HepG2 (cell line): Measurements from ENCODE around the gene AGER. TPM values are rescaled to one million over a fixed set of nuclear protein-coding genes. Genes with fewer than 3 reads are reported as not detected.

Experiments
- FOXC1 ChIP-seq: sonication (generic); formaldehyde crosslinking; IDR thresholded peaks from 2 replicates; pipeline ENCODE4 v1.8.0; 2022; ENCODE audit warnings: mild to moderate bottlenecking, missing genetic modification reagents, borderline replicate concordance
- KLF15 ChIP-seq: sonication (generic); formaldehyde crosslinking; IDR thresholded peaks from 2 replicates; pipeline ENCODE4 v1.8.1; 2023; ENCODE audit warnings: borderline replicate concordance, mild to moderate bottlenecking, inconsistent platforms, missing genetic modification reagents, mixed read lengths
- NR1H2 ChIP-seq: sonication (generic); formaldehyde crosslinking; IDR thresholded peaks from 2 replicates; pipeline ENCODE4 v1.8.1; 2022; ENCODE audit warnings: low read depth, missing genetic modification reagents, borderline replicate concordance
- PHF5A ChIP-seq: IDR thresholded peaks from one replicate; pipeline ENCODE4 v1.6.1; 2018; ENCODE audit warnings: low read depth, missing genetic modification reagents; ENCODE audit not compliant: unreplicated experiment
- RCOR2 ChIP-seq: IDR thresholded peaks from 2 replicates; pipeline ENCODE4 v1.6.1; 2016; ENCODE audit warnings: missing biosample characterization, missing genetic modification reagents
- SMAD1 ChIP-seq: sonication (generic); formaldehyde crosslinking; IDR thresholded peaks from 2 replicates; pipeline ENCODE4 v1.4.0; 2020; ENCODE audit warnings: missing genetic modification reagents, low read depth, mild to moderate bottlenecking, borderline replicate concordance
- ZBTB1 ChIP-seq: sonication (generic); formaldehyde crosslinking; IDR thresholded peaks from 2 replicates; pipeline ENCODE4 v1.4.0; 2020; ENCODE audit warnings: missing genetic modification reagents, borderline replicate concordance
- ZNF234 ChIP-seq: sonication (generic); formaldehyde crosslinking; conservative IDR thresholded peaks from 2 replicates; pipeline ENCODE4 v1.5.1; 2020; ENCODE audit warnings: mild to moderate bottlenecking, missing genetic modification reagents
- ZNF619 ChIP-seq: sonication (generic); formaldehyde crosslinking; IDR thresholded peaks from 2 replicates; pipeline ENCODE4 v1.4.0; 2020; ENCODE audit warnings: mild to moderate bottlenecking, missing genetic modification reagents
- ZNF749 ChIP-seq: sonication (generic); formaldehyde crosslinking; IDR thresholded peaks from 2 replicates; pipeline ENCODE4 v1.8.0; 2022; ENCODE audit warnings: mild to moderate bottlenecking, missing genetic modification reagents, moderate library complexity, borderline replicate concordance
- ZNF75D ChIP-seq: sonication (generic); formaldehyde crosslinking; IDR thresholded peaks from 2 replicates; pipeline ENCODE4 v1.8.1; 2023; ENCODE audit warnings: missing genetic modification reagents, mild to moderate bottlenecking, borderline replicate concordance
- ZSCAN25 ChIP-seq: sonication (generic); formaldehyde crosslinking; IDR thresholded peaks from 2 replicates; pipeline ENCODE4 v1.8.0; 2022; ENCODE audit warnings: mild to moderate bottlenecking, missing genetic modification reagents
- polyA plus RNA-seq, 8 experiments: library from polyadenylated mRNA; depleted of rRNA in 3 of 8; stranded (reverse) in 7 of 8; unstranded in 1 of 8; fragments of >200 nt; fragmentation: Illumina TruSeq in 4 of 8; extraction: Trizol in 4 of 8; gene quantifications; 2 replicates each; pipeline versions ENCODE4 v1.2.1 to v1.2.3, GENCODE V29; 2011 to 2016; ENCODE audit warnings: low read depth in 4 of 8, missing spikeins in 1 of 8, mixed read lengths in 1 of 8; ENCODE audit not compliant: insufficient read depth in 1 of 8
- total RNA-seq, 5 experiments: library from RNA; depleted of rRNA; stranded (reverse); fragments of >200 nt; fragmentation: Illumina TruSeq; extraction: Trizol; gene quantifications; 2 replicates each; pipeline ENCODE4 v1.2.3, GENCODE V29; 2016; ENCODE audit warnings: low read depth in 1 of 5
- TF ChIP-seq, protein P1 (sequence below): sonication (generic); formaldehyde crosslinking; IDR thresholded peaks from 2 replicates; pipeline ENCODE4 v1.4.0; 2020; ENCODE audit warnings: missing genetic modification reagents, borderline replicate concordance
- TF ChIP-seq, protein P2 (sequence below), 2 experiments: sonication (generic) in 1 of 2; formaldehyde crosslinking in 1 of 2; IDR thresholded peaks; 2 replicates each; pipeline versions ENCODE4 v1.4.0 to v1.6.1; 2016 to 2020; ENCODE audit warnings: borderline replicate concordance in 1 of 2, low read depth in 1 of 2, mild to moderate bottlenecking in 1 of 2, missing genetic modification reagents in 1 of 2

Gene AGER
- total and polyA plus RNA-seq, 2 of the 13 experiments (the other 11 are each of a cell fraction or from before 2014, with no cell fraction given) = 1.9 to 5.1 TPM

DNA sequence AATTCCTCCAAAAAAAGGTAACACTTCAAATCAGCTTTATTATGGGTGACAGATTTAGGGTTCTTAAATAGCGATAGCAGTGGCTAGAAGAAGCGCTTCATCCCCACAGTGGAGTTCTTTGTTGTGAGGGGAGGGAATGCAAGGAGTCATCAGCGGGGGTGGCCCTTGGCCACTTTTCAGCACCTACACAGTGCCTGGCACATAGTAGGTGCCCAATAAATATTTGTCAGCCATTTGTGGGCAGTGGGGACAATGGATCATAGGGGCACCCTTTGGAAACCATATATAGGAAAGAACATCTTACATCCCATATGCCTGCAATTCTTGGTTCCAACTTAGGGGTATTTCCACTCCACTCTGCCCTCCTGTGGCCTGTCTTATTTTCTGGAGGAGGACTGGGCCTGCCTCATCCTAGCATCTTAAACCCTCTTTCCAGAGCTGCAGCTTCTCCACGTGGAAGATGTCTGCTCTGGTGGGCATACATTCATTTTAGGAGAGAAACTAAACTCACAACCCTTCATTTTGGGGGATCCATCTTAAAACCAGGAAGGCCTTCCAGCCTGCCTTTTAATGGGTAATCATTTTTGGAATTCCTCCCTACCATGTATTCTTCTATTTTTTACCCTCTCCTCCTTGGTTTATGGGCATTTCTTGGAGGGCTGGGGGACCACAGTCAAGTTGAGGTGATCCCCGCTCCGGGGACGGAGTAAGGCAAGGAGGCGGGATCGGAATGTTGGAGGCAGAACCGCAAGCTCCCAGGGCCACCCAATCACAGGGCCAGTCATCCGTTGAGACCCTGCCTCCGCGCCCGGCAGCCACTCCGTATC, 11.0 kb upstream of the AGER start (continued):
- TF ChIP-seq, protein P1, sequence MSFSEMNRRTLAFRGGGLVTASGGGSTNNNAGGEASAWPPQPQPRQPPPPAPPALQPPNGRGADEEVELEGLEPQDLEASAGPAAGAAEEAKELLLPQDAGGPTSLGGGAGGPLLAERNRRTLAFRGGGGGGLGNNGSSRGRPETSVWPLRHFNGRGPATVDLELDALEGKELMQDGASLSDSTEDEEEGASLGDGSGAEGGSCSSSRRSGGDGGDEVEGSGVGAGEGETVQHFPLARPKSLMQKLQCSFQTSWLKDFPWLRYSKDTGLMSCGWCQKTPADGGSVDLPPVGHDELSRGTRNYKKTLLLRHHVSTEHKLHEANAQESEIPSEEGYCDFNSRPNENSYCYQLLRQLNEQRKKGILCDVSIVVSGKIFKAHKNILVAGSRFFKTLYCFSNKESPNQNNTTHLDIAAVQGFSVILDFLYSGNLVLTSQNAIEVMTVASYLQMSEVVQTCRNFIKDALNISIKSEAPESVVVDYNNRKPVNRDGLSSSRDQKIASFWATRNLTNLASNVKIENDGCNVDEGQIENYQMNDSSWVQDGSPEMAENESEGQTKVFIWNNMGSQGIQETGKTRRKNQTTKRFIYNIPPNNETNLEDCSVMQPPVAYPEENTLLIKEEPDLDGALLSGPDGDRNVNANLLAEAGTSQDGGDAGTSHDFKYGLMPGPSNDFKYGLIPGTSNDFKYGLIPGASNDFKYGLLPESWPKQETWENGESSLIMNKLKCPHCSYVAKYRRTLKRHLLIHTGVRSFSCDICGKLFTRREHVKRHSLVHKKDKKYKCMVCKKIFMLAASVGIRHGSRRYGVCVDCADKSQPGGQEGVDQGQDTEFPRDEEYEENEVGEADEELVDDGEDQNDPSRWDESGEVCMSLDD = no peak
- TF ChIP-seq ZBTB1 (no peak), FOXC1 (CRISPR knock-in tag) (no peak), SMAD1 (CRISPR knock-in tag) (no peak), RCOR2 (no peak), ZSCAN25 (no peak), PHF5A (CRISPR knock-in tag) (no peak), KLF15 (CRISPR knock-in tag) (no peak; the same call in 1 of the 2 replicates), NR1H2 (no peak), ZNF749 (CRISPR knock-in tag) (no peak), ZNF234 (CRISPR knock-in tag) (no peak), ZNF75D (CRISPR knock-in tag) (no peak), ZNF619 (CRISPR knock-in tag) (no peak)
- TF ChIP-seq, protein P2, sequence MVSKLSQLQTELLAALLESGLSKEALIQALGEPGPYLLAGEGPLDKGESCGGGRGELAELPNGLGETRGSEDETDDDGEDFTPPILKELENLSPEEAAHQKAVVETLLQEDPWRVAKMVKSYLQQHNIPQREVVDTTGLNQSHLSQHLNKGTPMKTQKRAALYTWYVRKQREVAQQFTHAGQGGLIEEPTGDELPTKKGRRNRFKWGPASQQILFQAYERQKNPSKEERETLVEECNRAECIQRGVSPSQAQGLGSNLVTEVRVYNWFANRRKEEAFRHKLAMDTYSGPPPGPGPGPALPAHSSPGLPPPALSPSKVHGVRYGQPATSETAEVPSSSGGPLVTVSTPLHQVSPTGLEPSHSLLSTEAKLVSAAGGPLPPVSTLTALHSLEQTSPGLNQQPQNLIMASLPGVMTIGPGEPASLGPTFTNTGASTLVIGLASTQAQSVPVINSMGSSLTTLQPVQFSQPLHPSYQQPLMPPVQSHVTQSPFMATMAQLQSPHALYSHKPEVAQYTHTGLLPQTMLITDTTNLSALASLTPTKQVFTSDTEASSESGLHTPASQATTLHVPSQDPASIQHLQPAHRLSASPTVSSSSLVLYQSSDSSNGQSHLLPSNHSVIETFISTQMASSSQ (IDR thresholded peaks at IDR 0.05; ENCODE audit: low read depth) = no peak
- TF ChIP-seq, protein P2 (CRISPR knock-in tag; IDR thresholded peaks at IDR 0.05; ENCODE audit: borderline replicate concordance) = no peak
